WTC11 (cell line): ENCODE measurements around the gene TROAP. TPM values are rescaled to one million over a fixed set of nuclear protein-coding genes. Genes with fewer than 3 reads are reported as not detected.

ENCODE experiments used
- ATAC-seq: fragments of 200-7000 bp; cut with Tn5 transposase; 2 replicates; pipeline ENCODE4 v1.10.0; 2021; ENCODE audit warnings: mild to moderate bottlenecking, moderate library complexity
- CTCF ChIA-PET: fragments of 300-600 bp; sonication (Branson Sonifier 250); formaldehyde crosslinking; loops from one replicate; lab custom pipeline; 2021; ENCODE audit warnings: antibody characterized with exemption; lab: Charles Lee
- POLR2A ChIA-PET: fragments of 350-600 bp; sonication (Branson Sonifier 250); formaldehyde crosslinking; loops from one replicate; lab custom pipeline; 2021; ENCODE audit warnings: antibody characterized with exemption; lab: Charles Lee
- DNase-seq: peaks from one replicate; pipeline ENCODE4 v3.0.0; 2021; ENCODE audit warnings: low spot score
- H3K27ac Mint-ChIP-seq: 2 replicates; pipeline ENCODE4 v1.8.0; 2021; ENCODE audit warnings: mixed read lengths
- H3K27me3 Mint-ChIP-seq: 2 replicates; pipeline ENCODE4 v1.8.0; 2021; ENCODE audit warnings: low read depth, mild to moderate bottlenecking, moderate library complexity, mixed read lengths
- H3K36me3 Mint-ChIP-seq: 2 replicates; pipeline ENCODE4 v1.8.0; 2021; ENCODE audit warnings: mixed read lengths
- H3K4me1 Mint-ChIP-seq: 2 replicates; pipeline ENCODE4 v1.8.0; 2022; ENCODE audit warnings: mixed read lengths
- H3K4me3 Mint-ChIP-seq: 2 replicates; pipeline ENCODE4 v1.8.0; 2021; ENCODE audit warnings: mild to moderate bottlenecking, moderate library complexity, mixed read lengths
- H3K9me3 Mint-ChIP-seq: 2 replicates; pipeline ENCODE4 v1.8.0; 2021; ENCODE audit warnings: mixed read lengths
- ARID4B ChIP-seq: sonication (generic); formaldehyde crosslinking; IDR thresholded peaks from 2 replicates; pipeline ENCODE4 v1.8.0; 2023; ENCODE audit warnings: missing genetic modification reagents, mild to moderate bottlenecking, borderline replicate concordance
- ATF3 ChIP-seq: sonication (generic); formaldehyde crosslinking; conservative IDR thresholded peaks from 2 replicates; pipeline ENCODE4 v1.8.1; 2022; ENCODE audit warnings: mild to moderate bottlenecking, missing genetic modification reagents
- CREM ChIP-seq: sonication (generic); formaldehyde crosslinking; IDR thresholded peaks from 2 replicates; pipeline ENCODE4 v1.8.1; 2022; ENCODE audit warnings: mild to moderate bottlenecking, missing genetic modification reagents, moderate library complexity
- E2F4 ChIP-seq: sonication (generic); formaldehyde crosslinking; IDR thresholded peaks from 2 replicates; pipeline ENCODE4 v1.8.1; 2022; ENCODE audit warnings: low read depth, mild to moderate bottlenecking, moderate library complexity, missing genetic modification reagents, borderline replicate concordance
- ESRRA ChIP-seq: sonication (generic); formaldehyde crosslinking; IDR thresholded peaks from 2 replicates; pipeline ENCODE4 v1.8.1; 2022; ENCODE audit warnings: mild to moderate bottlenecking, missing genetic modification reagents, borderline replicate concordance
- FOXP4 ChIP-seq: sonication (generic); formaldehyde crosslinking; IDR thresholded peaks from 2 replicates; pipeline ENCODE4 v1.8.0; 2022; ENCODE audit warnings: mild to moderate bottlenecking, missing genetic modification reagents
- GABPB1 ChIP-seq: sonication (generic); formaldehyde crosslinking; IDR thresholded peaks from 2 replicates; pipeline ENCODE4 v1.8.1; 2023; ENCODE audit warnings: mild to moderate bottlenecking, missing genetic modification reagents
- GRHL2 ChIP-seq: fragments of 250-450 bp; sonication (Bioruptor Pico); IDR thresholded peaks from 2 replicates; pipeline ENCODE4 v1.8.0; 2022; ENCODE audit warnings: mild to moderate bottlenecking, moderate library complexity; ENCODE audit not compliant: insufficient replicate concordance, severe bottlenecking
- NFE2L1 ChIP-seq: sonication (generic); formaldehyde crosslinking; IDR thresholded peaks from 2 replicates; pipeline ENCODE4 v1.8.1; 2023; ENCODE audit warnings: missing genetic modification reagents
- NR1H2 ChIP-seq: sonication (generic); formaldehyde crosslinking; IDR thresholded peaks from 2 replicates; pipeline ENCODE4 v1.9.0; 2021; ENCODE audit warnings: mild to moderate bottlenecking, moderate library complexity, missing genetic modification reagents
- PREB ChIP-seq: sonication (generic); formaldehyde crosslinking; IDR thresholded peaks from 2 replicates; pipeline ENCODE4 v1.8.1; 2022; ENCODE audit warnings: mild to moderate bottlenecking, missing genetic modification reagents, moderate library complexity, borderline replicate concordance
- RELA ChIP-seq: sonication (generic); formaldehyde crosslinking; IDR thresholded peaks from 2 replicates; pipeline ENCODE4 v1.8.1; 2022; ENCODE audit warnings: missing genetic modification reagents, mild to moderate bottlenecking, borderline replicate concordance
- SMAD3 ChIP-seq: sonication (generic); formaldehyde crosslinking; IDR thresholded peaks from 2 replicates; pipeline ENCODE4 v1.8.0; 2022; ENCODE audit warnings: missing genetic modification reagents, mild to moderate bottlenecking, borderline replicate concordance
- TEAD4 ChIP-seq: sonication (generic); formaldehyde crosslinking; IDR thresholded peaks from 2 replicates; pipeline ENCODE4 v1.8.0; 2022; ENCODE audit warnings: mild to moderate bottlenecking, missing genetic modification reagents
- ZNF219 ChIP-seq: sonication (generic); formaldehyde crosslinking; IDR thresholded peaks from 2 replicates; pipeline ENCODE4 v1.8.0; 2023; ENCODE audit warnings: missing genetic modification reagents, mild to moderate bottlenecking, borderline replicate concordance
- ZNF671 ChIP-seq: fragments of 250-450 bp; sonication (Bioruptor Pico); IDR thresholded peaks from 2 replicates; pipeline ENCODE4 v1.8.0; 2021; ENCODE audit warnings: mild to moderate bottlenecking
- total RNA-seq: library from RNA; stranded (reverse); gene quantifications from 3 replicates; pipeline ENCODE4 v1.2.3, GENCODE V29; 2021
- TF ChIP-seq, protein P1 (sequence below): sonication (generic); formaldehyde crosslinking; IDR thresholded peaks from 2 replicates; pipeline ENCODE4 v1.8.1; 2023; ENCODE audit warnings: mild to moderate bottlenecking, moderate library complexity, missing genetic modification reagents
- TF ChIP-seq, protein P2 (sequence below): sonication (generic); formaldehyde crosslinking; IDR thresholded peaks from 2 replicates; pipeline ENCODE4 v1.8.1; 2023; ENCODE audit warnings: mild to moderate bottlenecking, missing genetic modification reagents
- TF ChIP-seq, protein P3 (sequence below): sonication (generic); formaldehyde crosslinking; IDR thresholded peaks from 2 replicates; pipeline ENCODE4 v1.8.1; 2023; ENCODE audit warnings: mild to moderate bottlenecking, missing genetic modification reagents, moderate library complexity
- TF ChIP-seq, protein P4 (sequence below): fragments of 250-450 bp; sonication (Bioruptor Pico); IDR thresholded peaks from 2 replicates; pipeline ENCODE4 v1.9.0; 2021; ENCODE audit warnings: mild to moderate bottlenecking

TROAP gene
- total RNA-seq, 1 experiment from 2014 or later: 89.2 TPM

- DNase-seq (peak; percentile 64), ATAC-seq (no peak)
- H3K4me1 Mint-ChIP-seq: peaks cover 28% of the 10 kb centered on the region
- POLR2A ChIA-PET: interaction anchor here (0.6 to 1.2 kb wide), 3 partner anchors 23 to 310 kb away, joined by 4 to 7 read pairs (median 5); partner anchors contain the start of gene TROAP
- CTCF ChIA-PET: interaction anchor here (0.6 to 6.5 kb wide), 17 partner anchors 9 to 764 kb away, joined by 3 to 212 read pairs (median 34); partner anchors contain the start of genes C1QL4, PRPH, SPATS2 and TROAP
- H3K36me3 Mint-ChIP-seq: no peaks in the 10 kb centered on the region
- no peak overlapping the region for H3K27ac Mint-ChIP-seq
- TF ChIP-seq ZNF219 (CRISPR knock-in tag) (no peak), ATF3 (CRISPR knock-in tag) (no peak), GRHL2 (CRISPR knock-in tag) (no peak), NR1H2 (CRISPR knock-in tag) (no peak), CREM (CRISPR knock-in tag) (no peak), TEAD4 (CRISPR knock-in tag) (no peak), PREB (CRISPR knock-in tag) (no peak), E2F4 (CRISPR knock-in tag) (no peak), NFE2L1 (CRISPR knock-in tag) (no peak), GABPB1 (CRISPR knock-in tag) (no peak), ESRRA (CRISPR knock-in tag) (no peak), ZNF671 (no peak), SMAD3 (CRISPR knock-in tag) (no peak), RELA (CRISPR knock-in tag) (no peak), FOXP4 (CRISPR knock-in tag) (no peak), ARID4B (CRISPR knock-in tag) (no peak)
- TF ChIP-seq, protein P1, sequence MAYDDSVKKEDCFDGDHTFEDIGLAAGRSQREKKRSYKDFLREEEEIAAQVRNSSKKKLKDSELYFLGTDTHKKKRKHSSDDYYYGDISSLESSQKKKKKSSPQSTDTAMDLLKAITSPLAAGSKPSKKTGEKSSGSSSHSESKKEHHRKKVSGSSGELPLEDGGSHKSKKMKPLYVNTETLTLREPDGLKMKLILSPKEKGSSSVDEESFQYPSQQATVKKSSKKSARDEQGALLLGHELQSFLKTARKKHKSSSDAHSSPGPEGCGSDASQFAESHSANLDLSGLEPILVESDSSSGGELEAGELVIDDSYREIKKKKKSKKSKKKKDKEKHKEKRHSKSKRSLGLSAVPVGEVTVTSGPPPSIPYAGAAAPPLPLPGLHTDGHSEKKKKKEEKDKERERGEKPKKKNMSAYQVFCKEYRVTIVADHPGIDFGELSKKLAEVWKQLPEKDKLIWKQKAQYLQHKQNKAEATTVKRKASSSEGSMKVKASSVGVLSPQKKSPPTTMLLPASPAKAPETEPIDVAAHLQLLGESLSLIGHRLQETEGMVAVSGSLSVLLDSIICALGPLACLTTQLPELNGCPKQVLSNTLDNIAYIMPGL: no peak
- TF ChIP-seq, protein P2, sequence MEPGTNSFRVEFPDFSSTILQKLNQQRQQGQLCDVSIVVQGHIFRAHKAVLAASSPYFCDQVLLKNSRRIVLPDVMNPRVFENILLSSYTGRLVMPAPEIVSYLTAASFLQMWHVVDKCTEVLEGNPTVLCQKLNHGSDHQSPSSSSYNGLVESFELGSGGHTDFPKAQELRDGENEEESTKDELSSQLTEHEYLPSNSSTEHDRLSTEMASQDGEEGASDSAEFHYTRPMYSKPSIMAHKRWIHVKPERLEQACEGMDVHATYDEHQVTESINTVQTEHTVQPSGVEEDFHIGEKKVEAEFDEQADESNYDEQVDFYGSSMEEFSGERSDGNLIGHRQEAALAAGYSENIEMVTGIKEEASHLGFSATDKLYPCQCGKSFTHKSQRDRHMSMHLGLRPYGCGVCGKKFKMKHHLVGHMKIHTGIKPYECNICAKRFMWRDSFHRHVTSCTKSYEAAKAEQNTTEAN (CRISPR knock-in tag): no peak
- TF ChIP-seq, protein P3, sequence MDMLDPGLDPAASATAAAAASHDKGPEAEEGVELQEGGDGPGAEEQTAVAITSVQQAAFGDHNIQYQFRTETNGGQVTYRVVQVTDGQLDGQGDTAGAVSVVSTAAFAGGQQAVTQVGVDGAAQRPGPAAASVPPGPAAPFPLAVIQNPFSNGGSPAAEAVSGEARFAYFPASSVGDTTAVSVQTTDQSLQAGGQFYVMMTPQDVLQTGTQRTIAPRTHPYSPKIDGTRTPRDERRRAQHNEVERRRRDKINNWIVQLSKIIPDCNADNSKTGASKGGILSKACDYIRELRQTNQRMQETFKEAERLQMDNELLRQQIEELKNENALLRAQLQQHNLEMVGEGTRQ (CRISPR knock-in tag): no peak
- TF ChIP-seq, protein P4, sequence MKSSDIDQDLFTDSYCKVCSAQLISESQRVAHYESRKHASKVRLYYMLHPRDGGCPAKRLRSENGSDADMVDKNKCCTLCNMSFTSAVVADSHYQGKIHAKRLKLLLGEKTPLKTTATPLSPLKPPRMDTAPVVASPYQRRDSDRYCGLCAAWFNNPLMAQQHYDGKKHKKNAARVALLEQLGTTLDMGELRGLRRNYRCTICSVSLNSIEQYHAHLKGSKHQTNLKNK: no peak
- H3K9me3 Mint-ChIP-seq: no peaks in the 10 kb centered on the region
- H3K4me3 Mint-ChIP-seq: peak overlapping the region; percentile 75
- H3K27me3 Mint-ChIP-seq: peaks cover 98% of the 10 kb centered on the region
These were observed 23.0 kb downstream of the TROAP start for GRCh38 chr12:49345825-49346658.
